IMR-90 (cell line): ENCODE data around the gene TSPAN3. TPM values are rescaled to one million over a fixed set of nuclear protein-coding genes. Genes with fewer than 3 reads are reported as not detected.

Source experiments
- ATAC-seq: fragments of 200-7000 bp; cut with Tn5 transposase; 2 replicates; pipeline ENCODE4 v1.9.1; 2020; ENCODE audit warnings: low read depth, mild to moderate bottlenecking, moderate library complexity
- BruUV-seq: library from RNA; stranded (reverse); fragments of 400-500 nt; replicated peaks from 2 replicates; lab custom pipeline; 2021; lab: Mats Ljungman, UMichigan
- CTCF ChIA-PET: fragments of 300-600 bp; formaldehyde crosslinking; extraction: SDS; loops from one replicate; lab custom pipeline; 2021; ENCODE audit warnings: antibody characterized with exemption; lab: Yijun Ruan, JAX
- POLR2A ChIA-PET: fragments of 300-600 bp; sonication (Branson Sonifier 250); formaldehyde crosslinking; loops from one replicate; lab custom pipeline; 2022; ENCODE audit warnings: antibody characterized with exemption; ENCODE audit not compliant: unreplicated experiment; lab: Charles Lee
- DNase-seq: peaks from one replicate; pipeline ENCODE4 v3.0.0; 2013
- H2AFZ ChIP-seq: replicated peaks from 2 replicates; pipeline ENCODE3; 2013; ENCODE audit warnings: low read length, mild to moderate bottlenecking; ENCODE audit not compliant: poor library complexity
- H2AK5ac ChIP-seq: 2 replicates; pipeline ENCODE4 v1.6.1; 2013; ENCODE audit warnings: low read depth, low read length, inconsistent platforms
- H2AK9ac ChIP-seq: replicated peaks from 2 replicates; pipeline ENCODE3; 2013; ENCODE audit warnings: mild to moderate bottlenecking, low read depth, low read length, moderate library complexity; ENCODE audit not compliant: poor library complexity
- H2BK120ac ChIP-seq: 2 replicates; pipeline ENCODE4 v1.6.1; 2013; ENCODE audit warnings: low read depth, low read length, inconsistent platforms
- H2BK15ac ChIP-seq: 3 replicates; pipeline ENCODE4 v1.6.1; 2013; ENCODE audit warnings: low read depth, low read length, inconsistent platforms
- H2BK20ac ChIP-seq: 2 replicates; pipeline ENCODE4 v1.6.1; 2013; ENCODE audit warnings: low read depth, mild to moderate bottlenecking, inconsistent platforms, low read length, moderate library complexity
- H2BK5ac ChIP-seq: 2 replicates; pipeline ENCODE4 v1.6.1; 2013; ENCODE audit warnings: mild to moderate bottlenecking, low read depth, low read length, inconsistent platforms; ENCODE audit not compliant: poor library complexity, severe bottlenecking
- H3K14ac ChIP-seq: replicated peaks from 2 replicates; pipeline ENCODE4 v1.6.1; 2013; ENCODE audit warnings: low read depth, low read length, inconsistent platforms
- H3K18ac ChIP-seq: 2 replicates; pipeline ENCODE4 v1.6.1; 2013; ENCODE audit warnings: low read depth, low read length, control low read depth
- H3K23ac ChIP-seq: 2 replicates; pipeline ENCODE4 v1.6.1; 2013; ENCODE audit warnings: low read depth, low read length, inconsistent platforms
- H3K27ac ChIP-seq: 2 replicates; pipeline ENCODE4 v1.5.1; 2013; ENCODE audit warnings: mild to moderate bottlenecking, control low read depth, low read length; ENCODE audit not compliant: insufficient read depth
- H3K27me3 ChIP-seq: 2 replicates; pipeline ENCODE4 v1.6.1; 2013; ENCODE audit warnings: low read length; ENCODE audit not compliant: control insufficient read depth, insufficient read depth
- H3K36me3 ChIP-seq: 2 replicates; pipeline ENCODE4 v1.6.1; 2013; ENCODE audit warnings: low read length, mixed read lengths; ENCODE audit not compliant: control insufficient read depth, insufficient read depth
- H3K4ac ChIP-seq: 2 replicates; pipeline ENCODE4 v1.6.1; 2013; ENCODE audit warnings: low read depth, low read length, inconsistent platforms
- H3K4me1 ChIP-seq: 2 replicates; pipeline ENCODE4 v1.6.1; 2013; ENCODE audit warnings: low read length, mixed read lengths; ENCODE audit not compliant: control insufficient read depth, insufficient read depth
- H3K4me2 ChIP-seq: 2 replicates; pipeline ENCODE4 v1.6.1; 2013; ENCODE audit warnings: low read depth, mild to moderate bottlenecking, control low read depth, low read length, moderate library complexity
- H3K4me3 ChIP-seq: 2 replicates; pipeline ENCODE4 v1.5.1; 2013; ENCODE audit warnings: low read depth, mild to moderate bottlenecking, control low read depth, low read length, moderate library complexity; ENCODE audit not compliant: insufficient read depth
- H3K56ac ChIP-seq: 2 replicates; pipeline ENCODE4 v1.6.1; 2013; ENCODE audit warnings: low read length, inconsistent platforms; ENCODE audit not compliant: insufficient read depth; ENCODE audit errors: extremely low read depth
- H3K79me1 ChIP-seq, 2 experiments: 2 replicates each; pipeline ENCODE4 v1.6.1; 2013; ENCODE audit warnings: low read length in 2 of 2, inconsistent platforms in 1 of 2, low read depth in 1 of 2
- H3K9ac ChIP-seq: 2 replicates; pipeline ENCODE4 v1.6.1; 2013; ENCODE audit warnings: low read depth, low read length, control low read depth
- H3K9me1 ChIP-seq: 2 replicates; pipeline ENCODE4 v1.6.1; 2013; ENCODE audit warnings: low read length, inconsistent platforms; ENCODE audit not compliant: insufficient read depth
- H3K9me3 ChIP-seq: 2 replicates; pipeline ENCODE4 v1.6.1; 2013; ENCODE audit warnings: low read length; ENCODE audit not compliant: control insufficient read depth, insufficient read depth
- H4K20me1 ChIP-seq: 2 replicates; pipeline ENCODE4 v1.6.1; 2013; ENCODE audit warnings: low read length, inconsistent platforms; ENCODE audit not compliant: insufficient read depth
- H4K5ac ChIP-seq: 2 replicates; pipeline ENCODE4 v1.6.1; 2013; ENCODE audit warnings: mild to moderate bottlenecking, low read depth, low read length, control low read depth
- H4K8ac ChIP-seq, 2 experiments: 2 replicates each; pipeline ENCODE4 v1.6.1; 2013; ENCODE audit warnings: low read depth in 2 of 2, low read length in 2 of 2, control low read depth in 1 of 2, inconsistent platforms in 1 of 2
- H4K91ac ChIP-seq: 2 replicates; pipeline ENCODE4 v1.6.1; 2013; ENCODE audit warnings: low read depth, low read length, inconsistent platforms; ENCODE audit not compliant: insufficient read depth
- BHLHE40 ChIP-seq: fragments of 150-350 bp; IDR thresholded peaks from 2 replicates; pipeline ENCODE4 v1.6.1; 2016; ENCODE audit warnings: mild to moderate bottlenecking, low read depth, low read length
- CEBPB ChIP-seq: IDR thresholded peaks from 2 replicates; pipeline ENCODE4 v1.6.1; 2012; ENCODE audit warnings: low read depth, low read length, improper control_type of control experiment
- CTCF ChIP-seq: conservative IDR thresholded peaks from 2 replicates; pipeline ENCODE4 v1.5.1; 2012; ENCODE audit warnings: mild to moderate bottlenecking, low read depth, low read length, improper control_type of control experiment
- ELK1 ChIP-seq: fragments of 150-350 bp; IDR thresholded peaks from 2 replicates; pipeline ENCODE4 v1.6.1; 2016; ENCODE audit warnings: low read depth, mild to moderate bottlenecking, low read length, moderate library complexity, borderline replicate concordance
- FOS ChIP-seq: fragments of 150-350 bp; IDR thresholded peaks from 2 replicates; pipeline ENCODE4 v1.6.1; 2016; ENCODE audit warnings: low read depth, low read length
- MAZ ChIP-seq: IDR thresholded peaks from 2 replicates; pipeline ENCODE4 v1.6.1; 2012; ENCODE audit warnings: low read depth, mild to moderate bottlenecking, low read length, improper control_type of control experiment, moderate library complexity, borderline replicate concordance
- MXI1 ChIP-seq: IDR thresholded peaks from 2 replicates; pipeline ENCODE4 v1.6.1; 2012; ENCODE audit warnings: low read depth, mild to moderate bottlenecking, low read length, moderate library complexity, borderline replicate concordance
- POLR2A ChIP-seq: IDR thresholded peaks from 2 replicates; pipeline ENCODE4 v1.6.1; 2012; ENCODE audit warnings: mild to moderate bottlenecking, low read depth, low read length
- RAD21 ChIP-seq: IDR thresholded peaks from 2 replicates; pipeline ENCODE4 v1.6.1; 2012; ENCODE audit warnings: low read length, improper control_type of control experiment
- RCOR1 ChIP-seq: IDR thresholded peaks from 2 replicates; pipeline ENCODE4 v1.6.1; 2012; ENCODE audit warnings: mild to moderate bottlenecking, low read length, improper control_type of control experiment; ENCODE audit not compliant: insufficient replicate concordance
- RFX5 ChIP-seq: IDR thresholded peaks from 2 replicates; pipeline ENCODE4 v1.8.0; 2012; ENCODE audit warnings: low read depth, mild to moderate bottlenecking, low read length, moderate library complexity
- SMC3 ChIP-seq: fragments of 150-350 bp; IDR thresholded peaks from 2 replicates; pipeline ENCODE4 v1.6.1; 2016; ENCODE audit warnings: low read depth, mild to moderate bottlenecking, antibody characterized with exemption, low read length, moderate library complexity
- USF2 ChIP-seq: fragments of 150-350 bp; IDR thresholded peaks from 2 replicates; pipeline ENCODE4 v1.6.1; 2017; ENCODE audit warnings: mild to moderate bottlenecking, antibody characterized with exemption, low read length, low read depth
- WGBS, 2 experiments: methylation state at CpG; one replicate each; pipeline versions ENCODE4 v1.1.5 to v1.1.7; 2013; ENCODE audit warnings: missing lambda C conversion rate in 2 of 2; ENCODE audit not compliant: insufficient read length in 1 of 2; ENCODE audit errors: extremely low coverage in 2 of 2; 5-methylcytosine and 5-hydroxymethylcytosine counted together
- dilution Hi-C: fragments of 300-500 bp; cut with HindIII; formaldehyde crosslinking; loops from one replicate; pipeline ENCODE4 v1.14.3; 2018; ENCODE audit warnings: low sequenced_read_pairs; ENCODE audit not compliant: unreplicated experiment
- in situ Hi-C: fragments of 300-500 bp; cut with MboI; formaldehyde crosslinking; loops from 3 replicates; pipeline ENCODE4 v1.14.3; 2019; ENCODE audit warnings: low sequenced_read_pairs, inconsistent platforms, mixed read lengths
- intact Hi-C: fragments of 100-400 bp; cut with micrococcal nuclease; formaldehyde crosslinking; loops from 2 replicates; pipeline ENCODE4 v1.10.0; 2022
- polyA plus RNA-seq, 3 experiments: library from polyadenylated mRNA; depleted of rRNA; stranded (reverse); fragments of >200 nt; gene quantifications; 2 replicates each; pipeline ENCODE4 v1.2.3, GENCODE V29; 2012; ENCODE audit warnings: low replicate concordance in 1 of 3
- total RNA-seq: library from RNA; depleted of rRNA; stranded (reverse); fragments of >200 nt; gene quantifications from 2 replicates; pipeline ENCODE4 v1.2.3, GENCODE V29; 2012

The TSPAN3 gene
- total and polyA plus RNA-seq, 2 of the 4 experiments (the other 2 are of a cell fraction), result 270 to 295 TPM

GRCh38 chr15:77071305-77072223 is 655 bp upstream of the TSPAN3 start:
- in situ Hi-C loops (no loop called here), dilution Hi-C loops (no loop called here), intact Hi-C loops (no loop called here)
- Histone ChIP-seq H3K79me1 (peaks cover 15 to 35% of the 10 kb centered on the region in 2 experiments), H3K9me1 (peaks cover 6% of the 10 kb centered on the region), H2AFZ (peak overlapping the region; percentile 90), H3K27me3 (peaks cover 5% of the 10 kb centered on the region), H2BK5ac (no peak overlapping the region), H3K9me3 (no peaks in the 10 kb centered on the region), H4K20me1 (peaks cover 32% of the 10 kb centered on the region), H2AK5ac (no peak overlapping the region), H3K27ac (no peak overlapping the region), H2BK120ac (0 out of 2 replicates have a peak overlapping the region, but pooled peaks have one; percentile 13), H3K4me3 (no peak overlapping the region), H3K36me3 (0 out of 2 replicates have a peak, but pooled peaks cover 2% of the 10 kb centered on the region), H2AK9ac (no peak overlapping the region), H3K4me2 (no peak overlapping the region), H2BK15ac (0 out of 3 replicates have a peak overlapping the region, but pooled peaks have one; percentile 29), H3K4me1 (peaks cover 7% of the 10 kb centered on the region), H4K5ac (peak overlapping the region; percentile 46; the same call in 1 of the 2 replicates), H3K9ac (no peak overlapping the region), H4K8ac (peak overlapping the region; percentile 67 to 95), H3K23ac (no peak overlapping the region), H2BK20ac (peak overlapping the region; percentile 69), H3K14ac (no peak overlapping the region; the same call in 1 of the 2 replicates), H3K18ac (no peak overlapping the region), H3K56ac (peak overlapping the region; percentile 36; the same call in 1 of the 2 replicates), H3K4ac (peak overlapping the region; percentile 60; the same call in 1 of the 2 replicates), H4K91ac (no peak overlapping the region)
- ATAC-seq (no peak), DNase-seq (no peak)
- BruUV-seq, result no TSS peak
- WGBS, 2 experiments, result 100% methylated on average over 4 of the region's 15 CpGs; no CpG with 5 or more reads in 1 of the 2 experiments
- ChIA-PET CTCF (interaction anchor here (1.0 kb wide), 1 partner anchor 11 kb away, joined by 3 read pairs; no protein-coding TSS in a partner anchor), POLR2A (no interaction called here)
- TF ChIP-seq RCOR1, result no peak
- no peak for TF ChIP-seq POLR2A
- no peak for TF ChIP-seq SMC3
- TF ChIP-seq BHLHE40, result no peak
- no peak for TF ChIP-seq MAZ
- TF ChIP-seq ELK1, result no peak
- no peak for TF ChIP-seq FOS
- no peak for TF ChIP-seq USF2
- no peak for TF ChIP-seq CTCF
- no peak for TF ChIP-seq CEBPB
- TF ChIP-seq RAD21, result no peak
- no peak for TF ChIP-seq MXI1
- TF ChIP-seq RFX5, result no peak
